T-helper 9 cell (primary cell): ENCODE measurements around the gene NCKAP5.

ENCODE experiments used
- DNase-seq: peaks from one replicate; pipeline ENCODE4 v3.0.0-alpha.2; 2020

Gene NCKAP5

GRCh38 chr2:132782176-132782783 lies 786.0 kb downstream of the NCKAP5 start:
- no peak for DNase-seq

GRCh38 chr2:132780651-132781050 lies 787.6 kb downstream of the NCKAP5 start:
- no peak for DNase-seq

- DNase-seq, result no peak
Observed at GRCh38 chr2:132779206-132779721, 789.0 kb downstream of the NCKAP5 start.

- DNase-seq, result no peak
Observed at GRCh38 chr2:132776287-132776686, 792.0 kb downstream of the NCKAP5 start.

- DNase-seq, result no peak
Observed at GRCh38 chr2:132774189-132774588, 794.1 kb downstream of the NCKAP5 start.

- DNase-seq, result no peak
Observed at GRCh38 chr2:132773331-132773730, 794.9 kb downstream of the NCKAP5 start.

- no peak for DNase-seq
Observed at GRCh38 chr2:132772340-132772739, 795.9 kb downstream of the NCKAP5 start.

GRCh38 chr2:132766573-132766972 lies 801.7 kb downstream of the NCKAP5 start:
- no peak for DNase-seq

GRCh38 chr2:132761437-132761836 lies 806.8 kb downstream of the NCKAP5 start:
- DNase-seq, result no peak

GRCh38 chr2:132760971-132761370 lies 807.3 kb downstream of the NCKAP5 start:
- DNase-seq, result no peak

GRCh38 chr2:132760405-132760804 lies 807.9 kb downstream of the NCKAP5 start:
- DNase-seq, result no peak

- no peak for DNase-seq
Observed at GRCh38 chr2:132758995-132759394, 809.3 kb downstream of the NCKAP5 start.

- DNase-seq, result no peak
Observed at GRCh38 chr2:132757676-132758075, 810.6 kb downstream of the NCKAP5 start.

GRCh38 chr2:132757002-132757589 lies 811.2 kb downstream of the NCKAP5 start:
- no peak for DNase-seq

- no peak for DNase-seq
Observed at GRCh38 chr2:132754867-132755472, 813.3 kb downstream of the NCKAP5 start.

- no peak for DNase-seq
Observed at GRCh38 chr2:132754392-132754791, 813.9 kb downstream of the NCKAP5 start.

- DNase-seq, result no peak
Observed at GRCh38 chr2:132752421-132753206, 815.6 kb downstream of the NCKAP5 start.

GRCh38 chr2:132751836-132752235 lies 816.4 kb downstream of the NCKAP5 start:
- DNase-seq, result no peak

- DNase-seq, result no peak
Observed at GRCh38 chr2:132750606-132751005, 817.7 kb downstream of the NCKAP5 start.

- no peak for DNase-seq
Observed at GRCh38 chr2:132747046-132747445, 821.2 kb downstream of the NCKAP5 start.

GRCh38 chr2:132741754-132742153 lies 826.5 kb downstream of the NCKAP5 start:
- no peak for DNase-seq

- DNase-seq, result no peak
Observed at GRCh38 chr2:132740081-132740720, 828.1 kb downstream of the NCKAP5 start.

GRCh38 chr2:132738223-132738622 lies 830.0 kb downstream of the NCKAP5 start:
- DNase-seq, result no peak
